Stomach (tissue), 4 donors: Measurements from ENCODE around the gene APOH.

ENCODE experiments used
- CTCF ChIP-seq, 7 experiments: fragments of 450-650 bp in 4 of 7; fragments of 200-600 bp in 3 of 7; sonication (generic) in 3 of 7; IDR thresholded peaks; one replicate each; pipeline ENCODE4 v1.5.1; 2016 to 2019; ENCODE audit warnings: antibody characterized with exemption in 7 of 7, control low read depth in 2 of 7, mild to moderate bottlenecking in 1 of 7
- EP300 ChIP-seq: sonication (generic); formaldehyde crosslinking; IDR thresholded peaks from one replicate; pipeline ENCODE4 v1.6.1; 2017; ENCODE audit warnings: antibody characterized with exemption

DNA sequence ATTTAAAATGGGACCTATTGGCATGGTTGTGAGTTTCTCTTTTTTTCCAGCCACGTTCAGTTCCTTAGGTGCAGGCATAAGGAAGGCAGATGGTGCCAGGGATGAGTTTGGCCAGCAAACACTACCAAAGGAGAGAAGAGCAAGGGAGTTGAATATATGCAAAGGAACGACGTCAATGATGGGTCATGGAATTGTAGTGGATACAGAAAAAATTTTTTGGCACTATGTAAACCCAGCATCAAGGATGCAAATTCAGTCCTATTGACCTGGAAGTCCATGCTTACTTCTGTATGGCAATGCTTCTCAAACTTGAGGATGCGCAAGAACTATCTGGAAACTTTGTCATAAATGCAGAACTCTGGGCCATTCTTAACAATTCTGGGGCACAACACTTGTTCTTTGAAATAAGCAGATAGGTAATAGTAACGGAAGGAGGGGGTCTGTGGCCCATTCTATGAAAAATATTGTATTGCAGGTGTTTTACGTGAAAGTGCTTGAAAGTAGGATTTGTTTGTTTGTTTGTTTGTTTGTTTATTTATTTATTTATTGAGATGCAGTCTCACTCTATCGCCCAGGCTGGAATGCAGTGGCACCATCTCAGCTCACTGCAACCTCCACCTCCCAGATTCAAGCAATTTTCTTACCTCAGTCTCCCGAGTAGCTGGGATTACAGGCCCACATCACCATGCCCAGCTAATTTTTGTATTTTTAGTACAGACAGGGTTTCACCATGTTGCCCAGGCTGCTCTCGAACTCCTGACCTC lies 18.0 kb downstream of the APOH start:
- TF ChIP-seq EP300, result no peak
- no peak for TF ChIP-seq CTCF (IDR thresholded peaks at IDR 0.05)
